ENCODE results near the gene PCDHGA12. TPM values are rescaled to one million over a fixed set of nuclear protein-coding genes. Genes with fewer than 3 reads are reported as not detected.
"Not testable (repeated sequence)": the region's sequence is repeated elsewhere in the genome, so short reads cannot be mapped to it uniquely, and the experiment has no call there.

PCDHGA12 gene
- total RNA-seq, 1 donor from 2014 or later, result 18.5 TPM

GRCh38 chr5:141387557-141388311, 42.6 kb upstream of the PCDHGA12 start, which contains the start of gene PCDHGB4:
TSS of gene PCDHGB4 (plus strand) at chr5:141387698. CDS start at chr5:141387885, 187 bp downstream.
- TF ChIP-seq, protein P1, sequence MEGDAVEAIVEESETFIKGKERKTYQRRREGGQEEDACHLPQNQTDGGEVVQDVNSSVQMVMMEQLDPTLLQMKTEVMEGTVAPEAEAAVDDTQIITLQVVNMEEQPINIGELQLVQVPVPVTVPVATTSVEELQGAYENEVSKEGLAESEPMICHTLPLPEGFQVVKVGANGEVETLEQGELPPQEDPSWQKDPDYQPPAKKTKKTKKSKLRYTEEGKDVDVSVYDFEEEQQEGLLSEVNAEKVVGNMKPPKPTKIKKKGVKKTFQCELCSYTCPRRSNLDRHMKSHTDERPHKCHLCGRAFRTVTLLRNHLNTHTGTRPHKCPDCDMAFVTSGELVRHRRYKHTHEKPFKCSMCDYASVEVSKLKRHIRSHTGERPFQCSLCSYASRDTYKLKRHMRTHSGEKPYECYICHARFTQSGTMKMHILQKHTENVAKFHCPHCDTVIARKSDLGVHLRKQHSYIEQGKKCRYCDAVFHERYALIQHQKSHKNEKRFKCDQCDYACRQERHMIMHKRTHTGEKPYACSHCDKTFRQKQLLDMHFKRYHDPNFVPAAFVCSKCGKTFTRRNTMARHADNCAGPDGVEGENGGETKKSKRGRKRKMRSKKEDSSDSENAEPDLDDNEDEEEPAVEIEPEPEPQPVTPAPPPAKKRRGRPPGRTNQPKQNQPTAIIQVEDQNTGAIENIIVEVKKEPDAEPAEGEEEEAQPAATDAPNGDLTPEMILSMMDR (IDR thresholded peaks at IDR 0.05), result peak in 2 of 3 experiments; percentile 14 to 15
- H3K27ac ChIP-seq; H3K36me3 ChIP-seq; intact Hi-C loops (cut with DNase I); DNase-seq (ENCODE audit: low spot score in 2 of 2); H3K27me3 ChIP-seq; H3K4me1 ChIP-seq: not testable (repeated sequence)
- Histone ChIP-seq H3K4me3 (peak within 1 kb of the TSS in 1 of 2 donors; percentile 23), H3K9me3 (peaks cover 82 to 97% of the 10 kb centered on the region in 2 donors)

- peaks cover 0 to 9% of the 10 kb centered on the region in 2 donors for H3K36me3 ChIP-seq
- no peak overlapping the region for H3K27ac ChIP-seq
- no peaks in the 10 kb centered on the region for H3K4me1 ChIP-seq
- no peak for DNase-seq (ENCODE audit: low spot score in 2 of 2)
- peak overlapping the region in 1 of 2 donors; percentile 23 for H3K4me3 ChIP-seq
- peaks cover 83 to 97% of the 10 kb centered on the region in 2 donors for H3K9me3 ChIP-seq
- TF ChIP-seq, protein P1 (IDR thresholded peaks at IDR 0.05), result no peak
- no peaks in the 10 kb centered on the region for H3K27me3 ChIP-seq
- intact Hi-C loops (cut with DNase I), result no loop called here
Measured at GRCh38 chr5:141388661-141389060, 41.6 kb upstream of the PCDHGA12 start.

- Histone ChIP-seq H3K36me3 (peaks cover 0 to 9% of the 10 kb centered on the region in 2 donors), H3K27ac (no peak overlapping the region), H3K9me3 (peaks cover 83 to 97% of the 10 kb centered on the region in 2 donors), H3K27me3 (no peaks in the 10 kb centered on the region), H3K4me3 (no peak overlapping the region), H3K4me1 (no peaks in the 10 kb centered on the region)
- DNase-seq (ENCODE audit: low spot score in 2 of 2), result no peak
- TF ChIP-seq, protein P1 (IDR thresholded peaks at IDR 0.05), result no peak
- intact Hi-C loops (cut with DNase I), result no loop called here
Measured at GRCh38 chr5:141389153-141390042, 40.9 kb upstream of the PCDHGA12 start.

GRCh38 chr5:141392429-141393198, 37.7 kb upstream of the PCDHGA12 start, which contains the start of gene PCDHGA8:
TSS of gene PCDHGA8 (plus strand) at chr5:141392633. CDS start at chr5:141392814, 181 bp downstream.
- Histone ChIP-seq H3K27ac (no peak within 1 kb of the TSS), H3K36me3 (peaks cover 0 to 9% of the 10 kb centered on the region in 2 donors), H3K9me3 (peaks cover 78 to 97% of the 10 kb centered on the region in 2 donors), H3K27me3 (no peaks in the 10 kb centered on the region), H3K4me1 (no peaks in the 10 kb centered on the region), H3K4me3 (no peak within 1 kb of the TSS)
- TF ChIP-seq, protein P1 (IDR thresholded peaks at IDR 0.05), result no peak
- DNase-seq (ENCODE audit: low spot score in 2 of 2), result no peak
- intact Hi-C loops (cut with DNase I), result no loop called here

DNA sequence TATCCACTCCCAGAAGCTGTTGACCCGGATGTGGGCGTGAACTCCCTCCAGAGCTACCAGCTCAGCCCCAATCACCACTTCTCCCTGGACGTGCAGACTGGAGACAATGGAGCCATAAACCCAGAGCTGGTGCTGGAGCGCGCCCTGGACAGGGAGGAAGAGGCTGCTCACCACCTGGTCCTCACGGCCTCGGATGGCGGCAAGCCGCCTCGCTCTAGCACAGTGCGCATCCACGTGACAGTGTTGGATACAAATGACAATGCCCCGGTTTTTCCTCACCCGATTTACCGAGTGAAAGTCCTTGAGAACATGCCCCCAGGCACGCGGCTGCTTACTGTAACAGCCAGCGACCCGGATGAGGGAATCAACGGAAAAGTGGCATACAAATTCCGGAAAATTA, 37.0 kb upstream of the PCDHGA12 start:
- DNase-seq (ENCODE audit: low spot score in 2 of 2), result no peak
- no peaks in the 10 kb centered on the region for H3K27me3 ChIP-seq
- H3K36me3 ChIP-seq, result peaks cover 0 to 9% of the 10 kb centered on the region in 2 donors
- H3K4me3 ChIP-seq, result no peak overlapping the region
- no peak overlapping the region for H3K27ac ChIP-seq
- H3K4me1 ChIP-seq, result no peaks in the 10 kb centered on the region
- H3K9me3 ChIP-seq, result peaks cover 78 to 97% of the 10 kb centered on the region in 2 donors
- TF ChIP-seq, protein P1 (IDR thresholded peaks at IDR 0.05), result no peak
- intact Hi-C loops (cut with DNase I), result no loop called here

DNA sequence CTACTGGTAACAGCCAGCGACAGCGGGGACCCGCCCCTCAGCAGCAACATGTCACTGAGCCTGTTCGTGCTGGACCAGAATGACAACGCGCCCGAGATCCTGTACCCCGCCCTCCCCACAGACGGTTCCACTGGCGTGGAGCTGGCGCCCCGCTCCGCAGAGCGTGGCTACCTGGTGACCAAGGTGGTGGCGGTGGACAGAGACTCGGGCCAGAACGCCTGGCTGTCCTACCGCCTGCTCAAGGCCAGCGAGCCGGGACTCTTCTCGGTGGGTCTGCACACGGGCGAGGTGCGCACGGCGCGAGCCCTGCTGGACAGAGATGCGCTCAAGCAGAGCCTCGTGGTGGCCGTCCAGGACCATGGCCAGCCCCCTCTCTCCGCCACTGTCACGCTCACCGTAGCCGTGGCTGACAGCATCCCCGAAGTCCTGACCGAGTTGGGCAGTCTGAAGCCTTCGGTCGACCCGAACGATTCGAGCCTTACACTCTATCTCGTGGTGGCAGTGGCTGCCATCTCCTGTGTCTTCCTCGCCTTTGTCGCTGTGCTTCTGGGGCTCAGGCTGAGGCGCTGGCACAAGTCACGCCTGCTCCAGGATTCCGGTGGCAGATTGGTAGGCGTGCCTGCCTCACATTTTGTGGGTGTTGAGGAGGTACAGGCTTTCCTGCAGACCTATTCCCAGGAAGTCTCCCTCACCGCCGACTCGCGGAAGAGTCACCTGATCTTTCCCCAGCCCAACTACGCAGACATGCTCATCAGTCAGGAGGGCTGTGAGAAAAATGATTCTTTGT, 35.7 kb upstream of the PCDHGA12 start:
- H3K27me3 ChIP-seq; H3K27ac ChIP-seq; H3K4me1 ChIP-seq; H3K36me3 ChIP-seq; DNase-seq (ENCODE audit: low spot score in 2 of 2); intact Hi-C loops (cut with DNase I); H3K4me3 ChIP-seq: not testable (repeated sequence)
- peaks cover 77 to 97% of the 10 kb centered on the region in 2 donors for H3K9me3 ChIP-seq
